Type B pancreatic cell (in vitro differentiated cells): ENCODE data around the gene SMARCAL1. TPM values are rescaled to one million over a fixed set of nuclear protein-coding genes. Genes with fewer than 3 reads are reported as not detected.

Experiments used
- DNase-seq: peaks from one replicate; pipeline ENCODE4 v3.0.0; 2021; ENCODE audit warnings: mixed read lengths; ENCODE audit not compliant: unreplicated experiment; ENCODE audit errors: extremely low spot score
- H3K27ac Mint-ChIP-seq: 2 replicates; pipeline ENCODE4 v1.8.0; 2021; ENCODE audit warnings: mild to moderate bottlenecking, mixed read lengths
- H3K27me3 Mint-ChIP-seq: 2 replicates; pipeline ENCODE4 v1.8.0; 2021; ENCODE audit warnings: mixed read lengths
- H3K36me3 Mint-ChIP-seq: 2 replicates; pipeline ENCODE4 v1.8.0; 2021; ENCODE audit warnings: mixed read lengths
- H3K4me1 Mint-ChIP-seq: one replicate; pipeline ENCODE4 v1.8.0; 2021; ENCODE audit warnings: mixed read lengths; ENCODE audit not compliant: unreplicated experiment
- H3K4me3 Mint-ChIP-seq: 2 replicates; pipeline ENCODE4 v1.8.0; 2021; ENCODE audit warnings: mild to moderate bottlenecking, mixed read lengths
- H3K9me3 Mint-ChIP-seq: 2 replicates; pipeline ENCODE4 v1.8.0; 2021; ENCODE audit warnings: mixed read lengths
- total RNA-seq: library from RNA; stranded (reverse); gene quantifications from 2 replicates; pipeline ENCODE4 v1.2.1, GENCODE V29; 2021; ENCODE audit warnings: low replicate concordance
- TF ChIP-seq, protein P1 (sequence below): fragments of 200-600 bp; sonication (generic); conservative IDR thresholded peaks from 2 replicates; pipeline ENCODE4 v1.5.0; 2021; ENCODE audit warnings: antibody characterized with exemption, mild to moderate bottlenecking

Gene SMARCAL1
- total RNA-seq, 1 donor from 2014 or later: 29.0 TPM

DNA sequence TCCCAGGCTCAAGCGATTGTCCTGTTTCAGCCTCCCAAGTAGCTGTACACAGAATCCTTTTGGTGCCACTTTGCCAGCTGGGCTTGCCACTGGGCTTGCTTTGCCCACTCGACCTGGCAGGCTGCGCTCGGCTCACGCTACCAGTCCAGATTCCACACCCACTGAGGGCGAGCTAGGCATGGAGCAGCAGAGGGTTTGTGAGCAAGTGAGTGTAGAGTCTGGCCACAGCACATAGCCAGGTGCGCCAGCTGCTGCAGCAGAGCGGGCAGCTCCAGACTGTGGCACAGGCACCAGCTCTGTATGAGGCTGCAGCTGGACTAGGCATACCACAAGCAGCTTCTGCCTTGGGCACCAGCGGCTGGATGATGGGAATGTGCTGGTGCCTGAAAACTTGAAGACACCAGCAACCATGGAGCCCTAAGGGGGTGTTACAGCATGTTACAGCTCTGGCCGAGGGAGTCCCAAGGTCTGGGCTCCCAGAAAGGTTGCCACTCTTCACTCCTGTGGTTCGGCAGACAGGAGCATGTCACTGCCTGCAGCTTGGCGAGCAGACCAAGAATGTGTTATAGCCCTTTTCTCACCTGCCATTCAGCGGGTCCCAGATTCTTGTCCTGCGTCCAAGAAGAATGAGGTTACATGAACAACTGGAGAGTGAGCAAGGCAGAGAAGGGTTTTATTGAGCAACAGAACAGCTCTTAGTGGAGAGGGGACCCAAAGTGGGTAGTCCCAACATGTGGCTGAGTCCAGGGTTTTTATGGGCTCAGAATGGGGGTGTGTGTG is 12.9 kb downstream of the SMARCAL1 start:
- Mint-ChIP-seq H3K4me1 (no peaks in the 10 kb centered on the region), H3K27me3 (no peaks in the 10 kb centered on the region), H3K9me3 (no peaks in the 10 kb centered on the region), H3K4me3 (no peak overlapping the region), H3K27ac (no peak overlapping the region), H3K36me3 (peaks cover 36% of the 10 kb centered on the region)
- DNase-seq: no peak
- TF ChIP-seq, protein P1, sequence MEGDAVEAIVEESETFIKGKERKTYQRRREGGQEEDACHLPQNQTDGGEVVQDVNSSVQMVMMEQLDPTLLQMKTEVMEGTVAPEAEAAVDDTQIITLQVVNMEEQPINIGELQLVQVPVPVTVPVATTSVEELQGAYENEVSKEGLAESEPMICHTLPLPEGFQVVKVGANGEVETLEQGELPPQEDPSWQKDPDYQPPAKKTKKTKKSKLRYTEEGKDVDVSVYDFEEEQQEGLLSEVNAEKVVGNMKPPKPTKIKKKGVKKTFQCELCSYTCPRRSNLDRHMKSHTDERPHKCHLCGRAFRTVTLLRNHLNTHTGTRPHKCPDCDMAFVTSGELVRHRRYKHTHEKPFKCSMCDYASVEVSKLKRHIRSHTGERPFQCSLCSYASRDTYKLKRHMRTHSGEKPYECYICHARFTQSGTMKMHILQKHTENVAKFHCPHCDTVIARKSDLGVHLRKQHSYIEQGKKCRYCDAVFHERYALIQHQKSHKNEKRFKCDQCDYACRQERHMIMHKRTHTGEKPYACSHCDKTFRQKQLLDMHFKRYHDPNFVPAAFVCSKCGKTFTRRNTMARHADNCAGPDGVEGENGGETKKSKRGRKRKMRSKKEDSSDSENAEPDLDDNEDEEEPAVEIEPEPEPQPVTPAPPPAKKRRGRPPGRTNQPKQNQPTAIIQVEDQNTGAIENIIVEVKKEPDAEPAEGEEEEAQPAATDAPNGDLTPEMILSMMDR: no peak

DNA sequence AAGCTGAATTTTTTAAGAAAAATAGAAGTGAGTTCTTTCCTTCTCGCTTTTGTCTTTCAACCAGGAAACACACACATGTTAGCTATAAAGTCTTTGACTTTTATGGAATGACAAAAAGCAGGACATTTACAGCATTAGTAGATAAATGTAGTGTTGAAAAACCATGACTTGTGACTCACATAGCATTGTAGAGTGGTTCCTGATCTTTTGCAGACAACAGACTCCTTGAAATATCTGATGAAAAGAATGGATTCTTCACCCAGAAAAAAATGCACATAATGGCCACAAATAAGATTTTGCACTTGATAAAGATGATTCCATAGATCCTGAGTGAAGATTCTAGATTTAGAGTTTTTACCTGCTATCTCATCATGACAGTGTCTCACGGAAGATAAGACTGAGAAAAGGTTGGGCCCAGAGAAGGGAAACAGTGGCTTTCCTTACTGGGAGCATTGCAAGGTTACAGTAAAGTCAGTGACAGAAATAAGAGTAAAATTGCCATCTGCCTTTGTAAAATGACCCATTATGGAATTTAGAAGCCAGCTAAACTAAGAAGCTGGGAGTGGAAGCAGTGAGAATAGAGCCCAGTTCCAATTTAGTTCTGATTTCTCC is 14.0 kb downstream of the SMARCAL1 start:
- H3K4me1 Mint-ChIP-seq: no peaks in the 10 kb centered on the region
- no peak for DNase-seq
- H3K27me3 Mint-ChIP-seq: no peaks in the 10 kb centered on the region
- H3K36me3 Mint-ChIP-seq: peaks cover 39% of the 10 kb centered on the region
- TF ChIP-seq, protein P1: no peak
- no peak overlapping the region for H3K4me3 Mint-ChIP-seq
- no peaks in the 10 kb centered on the region for H3K9me3 Mint-ChIP-seq
- H3K27ac Mint-ChIP-seq: no peak overlapping the region

DNA sequence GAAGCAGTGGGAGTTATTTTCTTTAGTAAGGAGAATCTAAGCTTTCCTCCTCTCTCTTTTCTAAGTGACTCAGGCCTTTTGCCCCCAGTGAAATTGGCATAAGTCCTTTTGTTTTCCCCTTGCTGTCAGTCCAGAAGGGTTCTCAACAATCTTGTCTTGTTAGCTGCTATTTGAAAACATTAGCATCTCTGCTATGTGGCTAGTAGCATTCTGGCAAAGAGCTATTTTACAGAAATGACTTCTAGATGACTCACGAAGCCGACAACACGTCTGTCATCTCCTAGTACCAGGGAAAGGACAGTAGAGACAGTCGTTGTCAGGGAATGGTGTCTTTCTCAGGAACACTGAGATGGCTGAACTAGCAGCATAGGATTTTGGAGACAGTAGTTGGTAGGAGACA is 14.7 kb downstream of the SMARCAL1 start:
- Mint-ChIP-seq H3K4me1 (no peaks in the 10 kb centered on the region), H3K27ac (no peak overlapping the region), H3K27me3 (no peaks in the 10 kb centered on the region), H3K4me3 (no peak overlapping the region), H3K9me3 (no peaks in the 10 kb centered on the region), H3K36me3 (peaks cover 43% of the 10 kb centered on the region)
- DNase-seq: no peak
- TF ChIP-seq, protein P1: no peak

DNA sequence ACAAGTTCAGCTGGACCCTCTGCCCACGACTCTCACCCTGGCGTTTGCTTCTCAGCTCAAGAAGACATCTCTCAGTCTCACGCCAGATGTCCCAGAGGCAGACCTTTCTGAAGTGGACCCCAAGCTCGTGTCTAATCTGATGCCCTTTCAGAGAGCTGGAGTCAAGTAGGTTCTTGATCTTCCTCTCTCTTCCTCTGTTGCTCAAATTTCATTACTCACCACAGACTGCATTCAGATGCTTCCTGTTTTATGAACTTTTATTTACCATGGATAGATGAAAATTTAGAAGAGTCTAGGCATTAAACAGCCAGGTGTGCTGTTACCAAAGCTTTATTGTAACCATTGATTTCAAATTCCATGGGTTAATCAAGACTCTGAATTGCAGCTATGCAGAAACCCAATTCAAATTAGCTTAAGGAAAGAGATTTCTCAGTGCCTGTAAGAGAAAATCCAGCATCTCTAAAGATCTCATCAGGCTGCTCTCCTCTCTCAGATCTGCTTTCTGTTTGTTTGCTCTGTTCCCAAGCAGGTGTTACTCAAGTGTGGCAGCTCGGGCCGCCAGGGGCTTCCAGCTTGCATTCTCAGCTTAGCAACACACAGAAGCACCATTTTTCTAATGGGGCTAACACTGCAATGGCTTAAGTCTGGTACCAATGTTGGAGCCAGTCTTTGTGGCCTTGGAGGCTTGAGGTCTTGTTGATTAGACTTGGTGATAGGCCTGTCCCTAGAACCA is 16.5 kb downstream of the SMARCAL1 start:
- Mint-ChIP-seq H3K36me3 (peaks cover 36% of the 10 kb centered on the region), H3K4me1 (no peaks in the 10 kb centered on the region), H3K4me3 (no peak overlapping the region), H3K9me3 (no peaks in the 10 kb centered on the region), H3K27me3 (no peaks in the 10 kb centered on the region), H3K27ac (no peak overlapping the region)
- TF ChIP-seq, protein P1: no peak
- no peak for DNase-seq

DNA sequence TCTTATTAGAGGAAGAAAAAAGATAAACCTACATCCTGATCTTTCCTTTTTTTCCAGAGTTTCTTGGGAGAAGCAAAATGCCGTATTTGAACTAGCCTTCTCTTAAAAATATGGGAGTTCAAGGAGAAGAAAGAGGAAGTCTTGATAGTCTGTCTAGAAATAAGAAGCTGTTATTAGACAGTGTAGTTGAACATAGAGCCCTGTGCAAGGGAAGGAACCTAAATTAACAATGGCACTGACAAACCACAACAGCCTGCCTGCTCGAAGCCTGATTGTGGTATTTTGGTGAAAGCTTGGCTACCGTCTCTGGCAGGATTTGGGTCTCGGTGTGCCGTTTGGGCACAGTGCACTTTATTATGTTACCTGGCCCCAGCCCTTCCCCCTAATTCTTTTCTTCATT is 17.1 kb downstream of the SMARCAL1 start:
- Mint-ChIP-seq H3K9me3 (no peaks in the 10 kb centered on the region), H3K36me3 (peaks cover 33% of the 10 kb centered on the region)

More for the DNA sequence above, 17.1 kb downstream of the SMARCAL1 start:
- Mint-ChIP-seq H3K27me3 (no peaks in the 10 kb centered on the region), H3K27ac (no peak overlapping the region), H3K4me3 (no peak overlapping the region), H3K4me1 (no peaks in the 10 kb centered on the region)
- DNase-seq: no peak
- TF ChIP-seq, protein P1: no peak
